DND-41 (cell line): ENCODE results near the gene SLC25A53.

Experiments used
- ATAC-seq: fragments of 200-7000 bp; cut with Tn5 transposase; 3 replicates; pipeline ENCODE4 v1.9.1; 2021; ENCODE audit warnings: low read depth; ENCODE audit not compliant: insufficient read depth
- DNase-seq: peaks from one replicate; pipeline ENCODE4 v3.0.0-alpha.2; 2020
- H2AFZ ChIP-seq: 2 replicates; pipeline ENCODE4 v1.6.0; 2012; ENCODE audit warnings: low read depth, low read length
- H3K27ac ChIP-seq: 2 replicates; pipeline ENCODE4 v1.5.1; 2012; ENCODE audit warnings: low read length, inconsistent platforms
- H3K27me3 ChIP-seq: fragments of 200-600 bp; sonication (generic); 2 replicates; pipeline ENCODE4 v1.6.0; 2012; ENCODE audit warnings: low read length, mild to moderate bottlenecking, inconsistent platforms; ENCODE audit not compliant: insufficient read depth, poor library complexity
- H3K36me3 ChIP-seq: 2 replicates; pipeline ENCODE4 v1.5.1; 2012; ENCODE audit warnings: low read length, inconsistent platforms; ENCODE audit not compliant: insufficient read depth
- H3K4me1 ChIP-seq: 2 replicates; pipeline ENCODE4 v1.5.1; 2012; ENCODE audit warnings: mild to moderate bottlenecking, low read length; ENCODE audit not compliant: insufficient read depth
- H3K4me2 ChIP-seq: 2 replicates; pipeline ENCODE4 v1.6.0; 2012; ENCODE audit warnings: mild to moderate bottlenecking, moderate library complexity, low read length, inconsistent platforms; ENCODE audit not compliant: insufficient read depth
- H3K4me3 ChIP-seq, 2 experiments: fragments of 200-600 bp in 1 of 2; shearing (Covaris generic) in 1 of 2; 2 replicates each; pipeline ENCODE4 v1.5.1; 2012 to 2016; ENCODE audit warnings: inconsistent platforms in 2 of 2, low read length in 2 of 2, mild to moderate bottlenecking in 2 of 2, low read depth in 1 of 2, moderate library complexity in 1 of 2
- H3K79me2 ChIP-seq: 2 replicates; pipeline ENCODE4 v1.6.0; 2012; ENCODE audit warnings: low read length, inconsistent platforms; ENCODE audit not compliant: insufficient read depth
- H3K9ac ChIP-seq: 2 replicates; pipeline ENCODE4 v1.6.0; 2012; ENCODE audit warnings: low read depth, mild to moderate bottlenecking, inconsistent platforms, low read length, moderate library complexity
- H3K9me3 ChIP-seq: 2 replicates; pipeline ENCODE4 v1.5.1; 2012; ENCODE audit warnings: low read length, moderate library complexity, mild to moderate bottlenecking, inconsistent platforms; ENCODE audit not compliant: insufficient read depth, severe bottlenecking
- H4K20me1 ChIP-seq: 2 replicates; pipeline ENCODE4 v1.6.0; 2012; ENCODE audit warnings: low read length; ENCODE audit not compliant: insufficient read depth
- EZH2 ChIP-seq: IDR thresholded peaks from 3 replicates; pipeline ENCODE4 v1.6.1; 2012; ENCODE audit warnings: borderline replicate concordance, low read depth, mild to moderate bottlenecking, moderate library complexity, low read length, inconsistent platforms; ENCODE audit not compliant: severe bottlenecking
- TF ChIP-seq, protein P1 (sequence below): IDR thresholded peaks from 2 replicates; pipeline ENCODE4 v1.5.1; 2012; ENCODE audit warnings: borderline replicate concordance, low read length, moderate library complexity, mild to moderate bottlenecking; ENCODE audit not compliant: poor library complexity, severe bottlenecking; ENCODE audit errors: extremely low read depth

SLC25A53 gene, protein sequence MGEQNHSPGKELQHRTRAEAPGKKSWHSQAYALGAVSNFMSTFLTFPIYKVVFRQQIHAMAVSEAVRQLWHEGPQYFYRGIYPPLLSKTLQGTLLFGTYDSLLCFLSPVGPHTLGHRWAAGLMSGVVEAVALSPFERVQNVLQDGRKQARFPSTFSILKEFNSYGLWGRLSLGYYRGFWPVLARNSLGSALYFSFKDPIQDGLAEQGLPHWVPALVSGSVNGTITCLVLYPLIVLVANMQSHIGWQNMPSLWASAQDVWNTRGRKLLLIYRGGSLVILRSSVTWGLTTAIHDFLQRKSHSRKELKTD

DNA sequence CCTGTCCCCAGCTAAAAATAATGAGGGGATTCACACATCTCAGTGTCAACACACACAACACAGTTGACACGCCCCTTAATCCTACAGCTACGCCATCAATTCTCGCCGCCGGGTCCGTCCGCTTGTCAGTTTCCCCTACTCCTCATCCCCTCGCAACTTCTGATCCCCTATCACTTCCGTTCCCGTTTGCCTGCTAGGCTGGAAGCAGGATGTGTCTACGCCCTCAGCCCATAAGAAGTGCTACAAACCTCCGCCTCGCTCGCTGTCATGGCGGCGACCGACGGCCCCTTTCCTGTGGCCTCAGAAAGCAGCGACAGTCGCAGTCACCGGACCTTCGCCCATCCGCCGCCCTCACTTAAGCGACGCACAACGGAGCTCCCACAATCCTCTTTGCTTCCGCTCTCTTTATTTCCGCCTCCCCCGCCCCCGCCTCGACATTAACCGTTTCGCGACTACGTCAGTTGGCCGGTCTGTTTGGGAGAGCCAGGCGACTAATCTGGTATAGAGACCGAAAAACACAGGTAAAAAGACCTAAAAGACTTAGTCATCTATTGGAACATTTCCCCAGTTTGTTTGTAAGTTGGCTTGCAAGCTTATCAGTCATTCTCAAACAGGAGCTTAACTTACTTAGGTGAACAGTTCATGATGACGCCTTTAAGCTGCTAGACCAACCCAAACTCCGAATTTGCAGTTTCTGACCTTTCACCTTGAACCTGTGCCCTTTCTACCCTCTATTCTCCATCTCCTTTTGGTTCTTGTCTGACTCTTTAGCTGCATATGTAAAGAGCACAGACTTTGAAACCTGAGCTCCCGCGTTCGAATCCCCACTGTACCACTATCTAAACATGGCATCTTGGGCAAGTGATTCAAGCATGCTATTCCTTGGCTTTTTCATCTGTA is at the start of gene SLC25A53:
Gene SLC25A53 (minus strand): TSS at position 380 of the 900 bp plus-strand sequence. CDS start 51,752 bp downstream, outside the sequence.
- H3K4me2 ChIP-seq, result peak within 1 kb of the TSS; percentile 73
- H3K9me3 ChIP-seq, result no peaks in the 10 kb centered on the region
- peak within 1 kb of the TSS; percentile 92 for H3K27ac ChIP-seq
- peak within 1 kb of the TSS; percentile 60 for H3K9ac ChIP-seq
- no peaks in the 10 kb centered on the region for H3K36me3 ChIP-seq
- ATAC-seq, result peak; percentile 86
- peak; percentile 85 for DNase-seq
- H3K4me1 ChIP-seq, result peaks cover 19% of the 10 kb centered on the region
- H3K4me3 ChIP-seq, result peak within 1 kb of the TSS; percentile 63 to 73
- peaks cover 27% of the 10 kb centered on the region for H3K79me2 ChIP-seq
- TF ChIP-seq, protein P1, sequence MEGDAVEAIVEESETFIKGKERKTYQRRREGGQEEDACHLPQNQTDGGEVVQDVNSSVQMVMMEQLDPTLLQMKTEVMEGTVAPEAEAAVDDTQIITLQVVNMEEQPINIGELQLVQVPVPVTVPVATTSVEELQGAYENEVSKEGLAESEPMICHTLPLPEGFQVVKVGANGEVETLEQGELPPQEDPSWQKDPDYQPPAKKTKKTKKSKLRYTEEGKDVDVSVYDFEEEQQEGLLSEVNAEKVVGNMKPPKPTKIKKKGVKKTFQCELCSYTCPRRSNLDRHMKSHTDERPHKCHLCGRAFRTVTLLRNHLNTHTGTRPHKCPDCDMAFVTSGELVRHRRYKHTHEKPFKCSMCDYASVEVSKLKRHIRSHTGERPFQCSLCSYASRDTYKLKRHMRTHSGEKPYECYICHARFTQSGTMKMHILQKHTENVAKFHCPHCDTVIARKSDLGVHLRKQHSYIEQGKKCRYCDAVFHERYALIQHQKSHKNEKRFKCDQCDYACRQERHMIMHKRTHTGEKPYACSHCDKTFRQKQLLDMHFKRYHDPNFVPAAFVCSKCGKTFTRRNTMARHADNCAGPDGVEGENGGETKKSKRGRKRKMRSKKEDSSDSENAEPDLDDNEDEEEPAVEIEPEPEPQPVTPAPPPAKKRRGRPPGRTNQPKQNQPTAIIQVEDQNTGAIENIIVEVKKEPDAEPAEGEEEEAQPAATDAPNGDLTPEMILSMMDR, result no peak
- no peak for TF ChIP-seq EZH2
- peak within 1 kb of the TSS; percentile 83 for H2AFZ ChIP-seq
- no peaks in the 10 kb centered on the region for H4K20me1 ChIP-seq
- no peaks in the 10 kb centered on the region for H3K27me3 ChIP-seq

DNA sequence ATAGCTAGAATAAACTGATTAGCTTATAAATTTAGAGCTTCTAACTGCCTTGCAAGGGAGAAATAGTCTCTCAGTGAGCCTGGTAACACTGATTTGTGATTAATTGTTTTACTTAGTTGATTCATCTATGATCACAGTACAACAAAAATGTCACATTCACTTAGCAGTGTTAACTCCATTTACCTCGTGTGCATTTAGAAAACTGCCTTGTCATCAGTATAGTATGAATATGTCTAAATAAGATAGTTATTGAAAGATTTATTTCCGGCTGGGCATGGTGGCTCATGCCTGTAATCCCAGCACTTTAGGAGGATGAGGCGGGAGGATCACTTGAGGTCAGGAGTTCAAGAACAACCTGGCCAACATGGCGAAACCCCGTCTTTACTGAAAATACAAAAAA is 48.7 kb upstream of the SLC25A53 start:
- ATAC-seq, result no peak
- H4K20me1 ChIP-seq, result no peaks in the 10 kb centered on the region
- no peaks in the 10 kb centered on the region for H3K4me1 ChIP-seq
- TF ChIP-seq, protein P1, result no peak
- no peak for TF ChIP-seq EZH2
- no peak for DNase-seq
- H3K79me2 ChIP-seq, result no peaks in the 10 kb centered on the region
- no peak overlapping the region for H3K4me2 ChIP-seq
- no peak overlapping the region for H2AFZ ChIP-seq
- H3K27me3 ChIP-seq, result no peaks in the 10 kb centered on the region
- H3K36me3 ChIP-seq, result no peaks in the 10 kb centered on the region
- H3K9me3 ChIP-seq, result no peaks in the 10 kb centered on the region
- H3K4me3 ChIP-seq, result no peak overlapping the region
- H3K9ac ChIP-seq, result no peak overlapping the region
- H3K27ac ChIP-seq, result no peak overlapping the region

DNA sequence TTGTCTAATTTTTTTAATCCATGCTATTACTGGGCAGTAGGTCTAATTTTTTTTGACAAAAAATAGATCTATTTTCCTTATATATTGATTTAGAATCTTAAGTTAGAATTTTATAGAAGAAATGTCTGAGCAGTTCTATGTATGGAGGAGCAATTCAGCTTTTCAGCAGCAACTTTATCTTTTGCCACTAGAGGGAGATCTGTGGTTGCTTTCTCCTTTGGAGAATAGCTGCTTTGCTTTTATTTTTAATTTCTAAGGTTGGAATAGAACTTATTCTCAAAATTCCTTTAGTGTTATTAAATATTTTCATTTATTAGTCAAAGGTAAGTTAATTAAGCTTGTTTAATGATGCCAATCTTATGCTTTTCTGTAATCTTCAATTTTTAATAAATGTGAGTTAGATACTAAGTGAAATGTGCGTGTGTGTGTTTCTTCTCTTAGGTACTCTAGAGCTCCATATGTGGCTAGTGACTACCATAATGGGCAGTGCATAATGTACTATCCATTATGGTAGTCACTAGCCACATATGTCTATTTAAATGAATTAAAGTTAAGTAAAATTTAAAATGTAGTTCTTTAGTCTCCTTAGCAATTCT is 38.8 kb upstream of the SLC25A53 start:
- H3K9ac ChIP-seq, result no peak overlapping the region
- H3K27me3 ChIP-seq, result no peaks in the 10 kb centered on the region
- H2AFZ ChIP-seq, result no peak overlapping the region
- TF ChIP-seq, protein P1, result peak; percentile 65
- no peak for TF ChIP-seq EZH2
- DNase-seq, result peak; percentile 5
- peaks cover 17% of the 10 kb centered on the region; the same call in 1 of the 2 replicates for H3K36me3 ChIP-seq
- H3K79me2 ChIP-seq, result no peaks in the 10 kb centered on the region
- H3K4me3 ChIP-seq, result no peak overlapping the region
- H4K20me1 ChIP-seq, result no peaks in the 10 kb centered on the region
- no peak overlapping the region for H3K27ac ChIP-seq
- H3K4me2 ChIP-seq, result no peak overlapping the region
- no peaks in the 10 kb centered on the region for H3K4me1 ChIP-seq
- ATAC-seq, result peak; percentile 62
- no peaks in the 10 kb centered on the region for H3K9me3 ChIP-seq
